NCI-H187 treated with DMSO at 0.1 percent for 48 hours (cell line): Measurements from ENCODE around the gene DHRS7B.

ENCODE experiments used
- DNase-seq: peaks from one replicate; lab custom pipeline; 2025; lab: John Stamatoyannopoulos, UW

DHRS7B gene

GRCh38 chr17:21240369-21241055 is 113.7 kb downstream of the DHRS7B start:
- DNase-seq: no peak
